GM18499 (cell line): ENCODE data around the gene PPM1F.
"Not testable (repeated sequence)": the region's sequence is repeated elsewhere in the genome, so short reads cannot be mapped to it uniquely, and the experiment has no call there.

ENCODE experiments used
- ATAC-seq: cut with Tn5 transposase; IDR thresholded peaks from one replicate; pipeline ENCODE4 v1.9.1; 2021; ENCODE audit warnings: moderate number of reproducible peaks; ENCODE audit not compliant: insufficient read depth, unreplicated experiment

Gene PPM1F

GRCh38 chr22:21923163-21923561 is 29.5 kb downstream of the PPM1F start:
- no peak for ATAC-seq

GRCh38 chr22:21922370-21923162 is 30.1 kb downstream of the PPM1F start:
- ATAC-seq: no peak

GRCh38 chr22:21921729-21922128 is 30.9 kb downstream of the PPM1F start:
- no peak for ATAC-seq

GRCh38 chr22:21921184-21921721 is 31.4 kb downstream of the PPM1F start:
- no peak for ATAC-seq

- no peak for ATAC-seq
Observed at GRCh38 chr22:21920341-21921183, 32.1 kb downstream of the PPM1F start.

DNA sequence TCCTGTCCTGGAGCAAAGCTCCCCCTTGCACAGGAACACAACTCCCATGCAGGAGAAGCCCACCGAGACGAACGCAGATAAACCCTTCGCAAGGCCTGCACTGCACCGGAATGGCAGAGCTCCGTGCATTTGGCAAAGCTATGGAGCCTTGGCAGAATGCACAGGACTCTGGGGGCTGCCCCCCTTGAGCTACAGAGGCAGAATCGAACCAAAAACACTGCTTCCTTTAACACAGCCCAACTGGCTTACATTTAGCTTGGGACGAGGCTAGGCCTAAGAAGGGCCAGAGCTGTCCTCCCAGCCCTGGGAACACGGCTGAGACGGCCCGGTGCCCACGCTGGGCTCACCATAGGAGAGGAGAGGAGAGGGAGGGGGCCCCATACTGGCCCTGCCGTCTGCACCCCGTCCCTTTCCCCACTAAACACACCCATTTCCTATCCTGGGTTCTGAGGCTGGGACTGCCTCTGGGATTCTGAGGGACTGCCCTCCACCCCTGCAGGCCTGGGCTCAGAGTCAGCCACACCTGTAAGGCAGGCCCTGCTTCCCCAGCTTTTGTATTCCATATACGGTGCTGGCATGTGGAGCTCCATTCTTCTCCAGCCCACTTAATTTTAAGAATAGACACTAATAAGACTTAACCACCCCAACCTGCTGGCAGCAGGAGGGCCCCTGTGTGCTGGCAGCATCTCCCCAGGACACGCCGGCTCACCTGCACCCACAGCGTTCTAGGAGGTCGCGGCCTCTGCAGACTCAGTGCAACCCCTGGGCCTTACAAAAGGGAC is 32.9 kb downstream of the PPM1F start:
- no peak for ATAC-seq

DNA sequence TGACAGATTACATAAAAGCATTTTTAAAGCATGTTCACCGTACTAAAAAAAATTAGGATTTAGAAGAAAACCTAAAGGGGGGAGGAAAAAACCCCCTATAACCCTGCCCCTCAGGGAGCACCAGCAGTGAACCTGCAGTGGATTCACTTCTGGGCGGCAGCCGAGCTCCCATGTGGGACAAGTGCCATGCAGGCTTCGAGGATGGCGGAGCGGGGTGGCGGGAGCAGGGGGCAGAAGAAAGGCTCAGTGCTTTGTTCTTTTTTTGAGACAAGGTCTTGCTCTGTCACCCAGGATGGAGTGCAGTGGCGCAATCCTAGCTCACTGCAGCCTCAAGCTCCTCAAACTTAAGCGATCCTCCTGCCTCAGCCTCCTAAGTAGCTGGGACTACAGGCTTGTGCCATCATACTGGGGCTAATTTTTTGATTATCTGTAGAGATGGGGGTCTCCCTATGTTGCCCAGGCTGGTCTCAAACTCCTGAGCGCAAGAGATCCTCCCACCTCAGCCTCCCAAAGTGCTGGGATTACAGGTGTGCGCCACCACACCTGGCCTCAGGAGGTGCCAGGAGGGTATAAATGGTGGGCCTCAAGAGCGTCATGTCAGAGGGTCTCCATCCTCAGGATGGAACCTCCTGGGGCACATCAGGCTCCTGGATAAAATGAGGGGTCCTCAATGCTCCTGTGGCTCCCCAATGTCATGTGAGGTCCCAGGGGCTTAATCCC is 34.0 kb downstream of the PPM1F start:
- no peak for ATAC-seq

DNA sequence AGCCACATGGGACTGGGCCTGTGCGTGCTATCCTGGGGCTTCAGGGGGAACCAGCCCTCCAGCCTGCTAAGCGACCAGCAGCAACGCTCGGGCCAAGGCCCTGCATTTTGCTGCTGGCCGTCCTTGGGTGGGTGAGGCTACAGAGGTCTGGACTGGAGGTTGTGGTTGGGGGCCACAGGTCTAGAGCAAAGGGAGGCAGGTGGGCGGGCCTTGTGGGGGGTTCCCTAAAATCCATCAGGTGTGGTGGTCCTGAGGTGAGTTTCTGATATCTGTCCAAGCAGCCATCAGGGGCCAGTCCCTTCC is 34.7 kb downstream of the PPM1F start:
- no peak for ATAC-seq

DNA sequence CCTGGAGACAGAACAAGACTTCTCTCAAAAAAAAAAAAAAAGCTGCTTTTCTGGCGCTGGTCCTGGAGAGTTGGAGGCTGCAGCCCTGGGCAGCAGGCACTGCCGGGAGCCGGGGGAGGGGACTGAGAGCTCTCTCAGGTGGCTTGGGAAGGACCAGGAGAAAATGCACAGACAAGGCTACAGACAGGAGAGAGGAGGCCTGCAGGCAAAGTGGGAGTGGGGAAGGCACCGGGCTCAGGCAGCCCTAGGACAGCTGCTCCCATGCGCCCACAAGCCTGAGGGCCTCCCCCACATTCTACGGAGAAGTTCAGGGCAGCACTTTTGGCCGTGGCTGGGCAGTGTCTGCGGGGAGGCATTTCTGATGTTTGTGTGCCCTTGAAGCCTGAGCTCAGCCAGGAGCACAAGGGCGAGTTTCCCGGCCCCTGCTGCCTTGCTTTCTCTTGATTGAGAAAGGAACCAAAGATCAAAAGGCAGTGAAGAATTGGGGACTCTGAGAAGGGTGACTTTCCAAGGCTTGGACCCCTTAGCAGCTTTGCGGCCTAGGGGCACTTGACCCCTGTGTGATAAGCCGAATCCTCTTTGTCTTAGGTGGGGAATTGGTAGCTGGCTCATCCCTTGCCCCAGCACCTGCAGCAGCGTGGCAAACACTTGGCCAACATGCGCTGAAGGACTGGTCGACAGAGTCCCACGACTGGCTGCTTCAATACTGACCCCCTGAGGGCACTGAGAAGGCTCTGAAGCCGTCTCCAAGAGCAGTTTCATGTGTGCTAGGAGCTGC is 35.3 kb downstream of the PPM1F start:
- ATAC-seq: no peak

DNA sequence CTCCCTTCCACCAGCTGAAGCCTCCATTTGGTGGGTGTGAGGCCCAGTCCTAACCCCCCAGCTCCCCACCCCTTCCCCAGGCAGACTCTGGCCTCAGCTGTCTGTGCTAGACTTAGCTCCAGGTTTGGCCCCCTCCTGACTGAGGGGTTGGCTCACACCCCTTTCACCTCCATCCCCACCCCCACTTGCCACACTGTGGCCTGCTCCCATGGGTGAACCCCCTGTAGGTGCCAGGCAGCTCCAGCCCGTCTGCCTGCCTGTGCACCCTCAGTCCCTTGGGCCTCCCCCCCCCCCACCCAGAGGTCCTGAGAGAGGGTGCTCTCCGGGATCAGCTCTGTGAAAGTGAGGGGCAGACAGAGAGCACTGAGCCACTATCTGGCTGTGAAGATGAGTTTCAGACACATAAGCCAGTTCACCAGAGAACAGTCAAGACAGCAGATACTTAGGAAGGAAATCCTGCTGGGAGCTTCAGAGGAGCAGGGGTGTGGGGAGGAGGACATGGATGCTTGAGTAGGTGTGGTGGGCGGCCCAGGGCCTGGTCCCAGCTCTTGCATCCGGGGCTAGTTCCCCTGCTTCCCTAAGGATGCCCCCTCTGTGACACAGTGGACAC is 36.2 kb downstream of the PPM1F start:
- no peak for ATAC-seq

- no peak for ATAC-seq
Observed at GRCh38 chr22:21915624-21916308, 36.9 kb downstream of the PPM1F start.

GRCh38 chr22:21914033-21914642 is 38.5 kb downstream of the PPM1F start:
- ATAC-seq: not testable (repeated sequence)

GRCh38 chr22:21910367-21910766 is 42.3 kb downstream of the PPM1F start:
- ATAC-seq: not testable (repeated sequence)

DNA sequence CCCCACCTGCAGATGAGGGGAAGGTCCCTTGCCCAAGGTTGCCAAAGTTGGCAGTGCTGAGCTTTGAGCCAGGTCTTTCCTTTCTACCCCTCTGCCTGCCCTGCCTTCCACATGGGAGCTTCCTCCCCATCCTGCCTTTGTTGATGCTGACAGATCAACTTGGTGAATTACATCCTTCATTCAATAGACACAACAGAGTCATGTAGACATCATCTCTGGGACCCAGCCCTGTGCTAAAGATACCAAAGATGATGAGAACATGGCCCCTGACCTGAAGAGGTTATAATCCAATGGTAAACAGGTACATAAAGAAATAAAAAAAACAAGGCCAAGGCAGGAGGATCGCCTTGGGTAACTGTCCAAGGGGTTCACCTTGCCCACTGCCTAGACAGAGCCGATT is 42.8 kb downstream of the PPM1F start:
- no peak for ATAC-seq

- ATAC-seq: no peak
Observed at GRCh38 chr22:21907638-21908522, 44.8 kb downstream of the PPM1F start.

DNA sequence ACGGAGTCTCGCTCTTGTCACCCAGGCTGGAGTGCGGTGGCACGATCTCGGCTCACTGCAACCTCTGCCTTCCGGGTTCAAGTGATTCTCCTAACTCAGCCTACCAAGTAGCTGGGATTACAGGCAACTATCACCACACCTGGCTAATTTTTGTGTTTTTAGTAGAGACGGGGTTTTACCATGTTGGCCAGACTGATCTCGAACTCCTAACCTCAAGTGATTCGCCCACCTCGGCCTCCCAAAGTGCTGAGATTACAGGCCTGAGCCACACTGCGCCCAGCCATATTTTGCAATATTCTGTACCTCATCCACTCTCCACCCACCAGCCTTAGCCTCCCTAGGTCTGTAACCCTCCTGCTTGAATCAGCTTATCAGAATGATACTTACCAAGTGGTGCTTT is 47.4 kb downstream of the PPM1F start:
- ATAC-seq: not testable (repeated sequence)

- ATAC-seq: no peak
Observed at GRCh38 chr22:21904250-21904789, 48.3 kb downstream of the PPM1F start.
